Articular chondrocyte of knee joint (primary cell): ENCODE data around the gene CLEC17A. TPM values are rescaled to one million over a fixed set of nuclear protein-coding genes. Genes with fewer than 3 reads are reported as not detected.

Source experiments
- small RNA-seq: library from RNA; depleted of rRNA; stranded (forward); fragments of <200 nt; gene quantifications from one replicate; pipeline ENCODE3, GENCODE V24; 2012
- total RNA-seq: library from RNA; depleted of rRNA; stranded (reverse); fragments of >200 nt; gene quantifications from 2 replicates; pipeline ENCODE4 v1.2.3, GENCODE V29; 2012

Gene CLEC17A, protein sequence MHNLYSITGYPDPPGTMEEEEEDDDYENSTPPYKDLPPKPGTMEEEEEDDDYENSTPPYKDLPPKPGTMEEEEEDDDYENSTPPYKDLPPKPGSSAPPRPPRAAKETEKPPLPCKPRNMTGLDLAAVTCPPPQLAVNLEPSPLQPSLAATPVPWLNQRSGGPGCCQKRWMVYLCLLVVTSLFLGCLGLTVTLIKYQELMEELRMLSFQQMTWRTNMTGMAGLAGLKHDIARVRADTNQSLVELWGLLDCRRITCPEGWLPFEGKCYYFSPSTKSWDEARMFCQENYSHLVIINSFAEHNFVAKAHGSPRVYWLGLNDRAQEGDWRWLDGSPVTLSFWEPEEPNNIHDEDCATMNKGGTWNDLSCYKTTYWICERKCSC
- under 0.01 TPM in 1 of 2 replicates, not detected in the other for total RNA-seq

DNA sequence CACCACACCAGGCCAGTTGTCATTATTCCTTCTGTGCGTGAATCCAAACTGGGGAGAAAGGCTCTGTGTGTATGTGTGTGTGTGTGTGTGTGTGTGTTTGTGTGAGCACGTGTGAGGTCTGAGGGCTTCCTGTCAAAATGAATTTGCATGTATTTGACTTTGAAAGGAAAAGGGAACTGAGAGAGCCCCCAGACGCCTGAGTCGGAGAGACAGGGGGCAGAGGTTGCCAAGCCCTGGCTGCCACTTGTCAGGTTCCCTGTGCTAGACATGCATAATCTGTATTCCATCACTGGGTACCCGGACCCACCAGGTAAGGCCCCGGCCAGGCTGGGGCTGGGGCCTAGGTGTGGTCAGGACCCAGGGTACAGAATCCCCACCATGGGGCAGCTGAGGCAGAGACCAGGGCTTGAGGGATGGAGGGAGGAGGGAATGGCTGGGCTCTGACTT lies at the start of gene CLEC17A:
TSS of gene CLEC17A (plus strand) at position 191 of the 447 bp plus-strand sequence. CDS start at position 268, 77 bp downstream.

GRCh38 chr19:14571695-14572490 lies 11.0 kb upstream of the CLEC17A start, which contains the start of gene NDUFB7:
Gene NDUFB7, minus strand, starts transcription at chr19:14572066. Its CDS starts 66 bp downstream, at chr19:14572000.

Small RNA genes within 50 kb of the gene (small RNA-seq; reads per million reads assigned to genes)
- not detected for gene AC022149.2
- gene RN7SL842P: not detected

Other genes with a start within 250 kb of the CLEC17A start
- gene ADGRE5, start 201.6 kb upstream of the CLEC17A start, total RNA-seq: 13.6 and 17.8 TPM in 2 replicates
- gene DDX39A, start 163.7 kb upstream of the CLEC17A start, total RNA-seq: 41.2 and 41.5 TPM in 2 replicates
- 87.1 and 99.3 TPM in 2 replicates for gene PKN1, start 149.8 kb upstream of the CLEC17A start, total RNA-seq
- 0.86 and 0.91 TPM in 2 replicates for gene PTGER1, start 107.7 kb upstream of the CLEC17A start, total RNA-seq
- 72.9 and 75.1 TPM in 2 replicates for gene GIPC1, start 87.0 kb upstream of the CLEC17A start, total RNA-seq
- gene DNAJB1, start 64.7 kb upstream of the CLEC17A start, total RNA-seq: 60.6 and 83.7 TPM in 2 replicates
- 47.0 and 61.5 TPM in 2 replicates for gene TECR, start 53.5 kb upstream of the CLEC17A start, total RNA-seq
- gene NDUFB7, start 11.0 kb upstream of the CLEC17A start, total RNA-seq: 147 and 171 TPM in 2 replicates
- gene ADGRE3, start 91.8 kb downstream of the CLEC17A start, total RNA-seq: not detected in 2 replicates
- gene ZNF333, start 107.0 kb downstream of the CLEC17A start, total RNA-seq: 17.3 and 21.8 TPM in 2 replicates
- 0.11 TPM in 1 of 2 replicates, not detected in the other for gene ADGRE2, start 195.5 kb downstream of the CLEC17A start, total RNA-seq